GM19023 (cell line): ENCODE results near the gene FBXO21.

Source experiments
- ATAC-seq: cut with Tn5 transposase; IDR thresholded peaks from one replicate; pipeline ENCODE4 v1.9.1; 2021; ENCODE audit warnings: mild to moderate bottlenecking, moderate library complexity; ENCODE audit not compliant: unreplicated experiment

FBXO21 gene

GRCh38 chr12:117166107-117166506, 24.2 kb downstream of the FBXO21 start:
- no peak for ATAC-seq

GRCh38 chr12:117165342-117165741, 24.9 kb downstream of the FBXO21 start:
- ATAC-seq: no peak

GRCh38 chr12:117162633-117163032, 27.6 kb downstream of the FBXO21 start:
- ATAC-seq: no peak

GRCh38 chr12:117162167-117162539, 28.1 kb downstream of the FBXO21 start:
- ATAC-seq: no peak

GRCh38 chr12:117161460-117162166, 28.7 kb downstream of the FBXO21 start:
- no peak for ATAC-seq

GRCh38 chr12:117159674-117160073, 30.6 kb downstream of the FBXO21 start:
- ATAC-seq: no peak

- no peak for ATAC-seq
Measured at GRCh38 chr12:117158911-117159553, 31.2 kb downstream of the FBXO21 start.

- no peak for ATAC-seq
Measured at GRCh38 chr12:117158096-117158495, 32.2 kb downstream of the FBXO21 start.

GRCh38 chr12:117155278-117156060, 34.8 kb downstream of the FBXO21 start:
- ATAC-seq: peak; percentile 76

GRCh38 chr12:117152793-117153775, 37.2 kb downstream of the FBXO21 start:
- ATAC-seq: no peak

GRCh38 chr12:117151403-117152031, 38.8 kb downstream of the FBXO21 start:
- ATAC-seq: no peak

- no peak for ATAC-seq
Measured at GRCh38 chr12:117149431-117149830, 40.8 kb downstream of the FBXO21 start.

- ATAC-seq: no peak
Measured at GRCh38 chr12:117148642-117149041, 41.6 kb downstream of the FBXO21 start.

- ATAC-seq: no peak
Measured at GRCh38 chr12:117147639-117148038, 42.6 kb downstream of the FBXO21 start.

GRCh38 chr12:117145597-117146154, 44.6 kb downstream of the FBXO21 start:
- ATAC-seq: no peak

- ATAC-seq: no peak
Measured at GRCh38 chr12:117144599-117144998, 45.7 kb downstream of the FBXO21 start.

GRCh38 chr12:117143008-117143532, 47.2 kb downstream of the FBXO21 start:
- no peak for ATAC-seq

- no peak for ATAC-seq
Measured at GRCh38 chr12:117142094-117142493, 48.2 kb downstream of the FBXO21 start.

GRCh38 chr12:117141097-117141898, 49.0 kb downstream of the FBXO21 start:
- ATAC-seq: no peak
